ENCODE data around the gene APCS. TPM values are rescaled to one million over a fixed set of nuclear protein-coding genes. Genes with fewer than 3 reads are reported as not detected.

Gene APCS
- total and polyA plus RNA-seq, 2 experiments from 2014 or later = not detected

DNA sequence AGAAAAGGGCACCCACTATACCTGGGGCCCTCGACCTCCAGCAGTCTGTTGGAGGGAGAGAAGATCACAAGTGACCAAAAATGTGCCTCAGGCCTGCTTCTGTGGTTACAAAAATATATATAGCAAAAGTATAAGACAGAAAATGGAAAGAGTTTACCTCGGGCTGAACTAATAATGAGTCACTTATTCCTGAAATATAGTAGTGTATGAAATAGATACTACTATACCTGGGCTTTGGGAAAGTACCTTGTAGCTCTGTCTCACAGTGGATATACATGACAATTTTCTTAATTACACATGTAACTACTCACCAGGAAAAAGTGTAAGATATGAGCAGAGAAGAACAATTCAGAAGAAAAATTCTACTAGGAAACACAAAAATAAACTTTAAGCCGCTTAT, 7.3 kb upstream of the APCS start:
- Histone ChIP-seq H3F3A (ENCODE audit: insufficient read depth) (no peaks in the 10 kb centered on the region), H3K4me2 (ENCODE audit: unreplicated experiment) (no peak overlapping the region), H3K9ac (no peak overlapping the region), H3K36me3 (ENCODE audit: low read depth) (no peaks in the 10 kb centered on the region), H3K27me3 (replicated peaks; ENCODE audit: insufficient read depth) (no peaks in the 10 kb centered on the region), H3K4me3 (no peak overlapping the region), H3K4me1 (ENCODE audit: insufficient read depth) (no peaks in the 10 kb centered on the region), H3K79me2 (ENCODE audit: insufficient read depth) (no peaks in the 10 kb centered on the region), H4K20me1 (ENCODE audit: insufficient read depth) (no peaks in the 10 kb centered on the region), H3K9me3 (ENCODE audit: low read depth) (no peaks in the 10 kb centered on the region), H3K27ac (no peak overlapping the region), H3K9me2 (ENCODE audit: insufficient read depth) (no peaks in the 10 kb centered on the region; the same call in 1 of the 2 replicates), H2AFZ (no peak overlapping the region)
- no peak for DNase-seq
- WGBS, 2 experiments (ENCODE audit: low coverage in 1 of 2, low lambda C conversion rate in 2 of 2, missing lambda C conversion rate in 2 of 2) = 7 to 11% methylated on average over 3 of the region's 3 CpGs
- TF ChIP-seq EZH2 (IDR thresholded peaks at IDR 0.05; ENCODE audit: insufficient read depth, poor library complexity, severe bottlenecking) (no peak), EZH2phosphoT487 (IDR thresholded peaks at IDR 0.05; ENCODE audit: insufficient read depth, low read depth) (no peak)
- in situ Hi-C loops (cut with MboI) = no loop called here

DNA sequence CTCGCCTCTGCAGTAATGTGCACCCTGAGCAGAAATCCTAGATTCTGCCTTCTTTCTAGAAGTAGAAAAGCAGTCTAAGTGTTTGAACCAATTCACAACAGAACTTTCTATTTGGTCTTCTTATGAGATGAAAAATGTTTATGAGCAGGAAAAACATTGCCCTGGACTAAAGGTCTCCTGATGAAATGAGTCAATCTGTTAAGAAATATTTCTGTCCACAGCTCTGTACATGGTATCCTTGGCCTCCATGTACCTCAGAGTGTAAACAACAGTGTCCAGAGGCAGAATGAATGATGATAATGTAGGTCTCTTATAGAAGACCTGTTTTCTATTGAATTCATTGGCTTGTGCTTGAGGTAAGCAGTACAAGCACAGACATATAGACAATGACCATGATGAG, 6.2 kb upstream of the APCS start:
- WGBS, 2 experiments (ENCODE audit: low coverage in 1 of 2, low lambda C conversion rate in 2 of 2, missing lambda C conversion rate in 2 of 2) = 14 to 30% methylated on average over 1 of the region's 1 CpG
- no peak overlapping the region for H3K4me3 ChIP-seq
- no peak overlapping the region for H3K9ac ChIP-seq
- no peaks in the 10 kb centered on the region for H3K9me3 ChIP-seq (ENCODE audit: low read depth)
- H3F3A ChIP-seq (ENCODE audit: insufficient read depth) = no peaks in the 10 kb centered on the region
- H3K4me2 ChIP-seq (ENCODE audit: unreplicated experiment) = no peak overlapping the region
- H3K4me1 ChIP-seq (ENCODE audit: insufficient read depth) = no peaks in the 10 kb centered on the region
- H2AFZ ChIP-seq = no peak overlapping the region
- no peak for DNase-seq
- H3K27me3 ChIP-seq (replicated peaks; ENCODE audit: insufficient read depth) = no peaks in the 10 kb centered on the region
- TF ChIP-seq EZH2phosphoT487 (IDR thresholded peaks at IDR 0.05; ENCODE audit: insufficient read depth, low read depth) (no peak), EZH2 (IDR thresholded peaks at IDR 0.05; ENCODE audit: insufficient read depth, poor library complexity, severe bottlenecking) (no peak)
- H3K27ac ChIP-seq = no peak overlapping the region
- no peaks in the 10 kb centered on the region for H3K36me3 ChIP-seq (ENCODE audit: low read depth)
- H3K9me2 ChIP-seq (ENCODE audit: insufficient read depth) = no peaks in the 10 kb centered on the region; the same call in 1 of the 2 replicates
- H4K20me1 ChIP-seq (ENCODE audit: insufficient read depth) = no peaks in the 10 kb centered on the region
- in situ Hi-C loops (cut with MboI) = no loop called here
- H3K79me2 ChIP-seq (ENCODE audit: insufficient read depth) = no peaks in the 10 kb centered on the region

DNA sequence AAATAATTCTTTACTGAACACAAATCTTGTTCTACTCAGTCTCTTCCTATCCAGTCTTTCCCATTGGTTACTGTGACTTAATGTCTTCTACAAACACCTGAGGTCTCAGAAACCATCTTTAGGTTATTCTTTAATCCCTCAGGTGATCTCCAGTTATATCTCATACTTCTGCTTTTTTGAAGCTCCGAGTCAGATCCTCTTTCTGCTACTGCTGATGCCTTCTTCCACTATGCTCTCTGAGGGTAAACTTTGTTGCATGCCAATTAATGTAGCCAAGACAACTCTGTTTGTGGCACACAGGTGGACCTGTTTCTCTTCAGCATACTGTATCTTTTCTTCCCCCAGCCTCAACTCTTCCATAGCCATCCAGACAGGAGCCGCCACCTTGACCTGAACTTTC, 3.1 kb upstream of the APCS start:
- H3F3A ChIP-seq (ENCODE audit: insufficient read depth) = no peaks in the 10 kb centered on the region
- H3K79me2 ChIP-seq (ENCODE audit: insufficient read depth) = no peaks in the 10 kb centered on the region
- no peaks in the 10 kb centered on the region for H3K27me3 ChIP-seq (replicated peaks; ENCODE audit: insufficient read depth)
- H3K4me3 ChIP-seq = no peak overlapping the region
- DNase-seq = no peak
- H3K9ac ChIP-seq = no peak overlapping the region
- H2AFZ ChIP-seq = no peak overlapping the region
- no peaks in the 10 kb centered on the region; the same call in 1 of the 2 replicates for H3K9me2 ChIP-seq (ENCODE audit: insufficient read depth)
- in situ Hi-C loops (cut with MboI) = no loop called here
- 0 to 9% methylated on average over 2 of the region's 2 CpGs for WGBS, 2 experiments (ENCODE audit: low coverage in 1 of 2, low lambda C conversion rate in 2 of 2, missing lambda C conversion rate in 2 of 2)
- H3K4me1 ChIP-seq (ENCODE audit: insufficient read depth) = no peaks in the 10 kb centered on the region
- no peak overlapping the region for H3K27ac ChIP-seq
- no peaks in the 10 kb centered on the region for H4K20me1 ChIP-seq (ENCODE audit: insufficient read depth)
- no peaks in the 10 kb centered on the region for H3K9me3 ChIP-seq (ENCODE audit: low read depth)
- no peaks in the 10 kb centered on the region for H3K36me3 ChIP-seq (ENCODE audit: low read depth)
- TF ChIP-seq EZH2phosphoT487 (IDR thresholded peaks at IDR 0.05; ENCODE audit: insufficient read depth, low read depth) (no peak), EZH2 (IDR thresholded peaks at IDR 0.05; ENCODE audit: insufficient read depth, poor library complexity, severe bottlenecking) (no peak)
- no peak overlapping the region for H3K4me2 ChIP-seq (ENCODE audit: unreplicated experiment)

DNA sequence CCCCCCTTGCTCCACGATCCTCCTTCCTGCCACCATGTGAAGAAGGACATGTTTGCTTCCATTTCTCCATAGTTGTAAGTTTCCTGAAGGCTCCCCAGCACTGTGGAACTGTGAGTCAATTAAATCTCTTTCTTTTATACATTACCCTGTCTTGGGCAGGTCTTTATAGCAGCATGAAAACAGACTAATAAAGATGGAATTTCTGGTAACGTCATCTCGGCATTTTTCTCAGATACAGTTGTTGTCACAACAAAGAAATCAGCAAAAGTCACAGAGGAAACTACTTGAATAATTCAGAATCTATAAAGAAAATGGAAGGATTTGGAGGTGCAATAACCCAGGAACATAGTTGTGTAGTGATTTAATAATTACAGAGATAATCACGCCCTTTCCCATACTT, 4.4 kb downstream of the APCS start:
- H3K9me3 ChIP-seq (ENCODE audit: low read depth) = no peaks in the 10 kb centered on the region
- H3K36me3 ChIP-seq (ENCODE audit: low read depth) = no peaks in the 10 kb centered on the region
- TF ChIP-seq EZH2phosphoT487 (IDR thresholded peaks at IDR 0.05; ENCODE audit: insufficient read depth, low read depth) (no peak), EZH2 (IDR thresholded peaks at IDR 0.05; ENCODE audit: insufficient read depth, poor library complexity, severe bottlenecking) (no peak)
- no peak overlapping the region for H3K9ac ChIP-seq
- WGBS, 2 experiments (ENCODE audit: low coverage in 1 of 2, low lambda C conversion rate in 2 of 2, missing lambda C conversion rate in 2 of 2) = 45 to 57% methylated on average over 4 of the region's 4 CpGs
- H3K79me2 ChIP-seq (ENCODE audit: insufficient read depth) = no peaks in the 10 kb centered on the region
- peak overlapping the region; percentile 49 for H3K27ac ChIP-seq
- H3K4me1 ChIP-seq (ENCODE audit: insufficient read depth) = peaks cover 4% of the 10 kb centered on the region; the same call in 1 of the 2 replicates
- in situ Hi-C loops (cut with MboI) = no loop called here
- no peak overlapping the region for H3K4me2 ChIP-seq (ENCODE audit: unreplicated experiment)
- DNase-seq = peak; percentile 45
- H4K20me1 ChIP-seq (ENCODE audit: insufficient read depth) = no peaks in the 10 kb centered on the region
- H3K27me3 ChIP-seq (replicated peaks; ENCODE audit: insufficient read depth) = no peaks in the 10 kb centered on the region
- no peaks in the 10 kb centered on the region for H3K9me2 ChIP-seq (ENCODE audit: insufficient read depth)
- H3F3A ChIP-seq (ENCODE audit: insufficient read depth) = no peaks in the 10 kb centered on the region
- no peak overlapping the region for H3K4me3 ChIP-seq
- no peak overlapping the region for H2AFZ ChIP-seq
